ENCODE results near the gene ERN1. TPM values are rescaled to one million over a fixed set of nuclear protein-coding genes. Genes with fewer than 3 reads are reported as not detected.

ERN1 gene
- total RNA-seq, 1 donor from 2014 or later, result 16.7 TPM

GRCh38 chr17:64006361-64007088 is 123.4 kb downstream of the ERN1 start:
- peak overlapping the region; percentile 25 for H3K4me3 Mint-ChIP-seq (ENCODE audit: unreplicated experiment)
- peaks cover 17% of the 10 kb centered on the region for H3K36me3 Mint-ChIP-seq (ENCODE audit: low read depth, unreplicated experiment)
- no peak for TF ChIP-seq CTCF (IDR thresholded peaks at IDR 0.05; ENCODE audit: unreplicated experiment)
- peaks cover 50% of the 10 kb centered on the region for H3K4me1 Mint-ChIP-seq (ENCODE audit: unreplicated experiment)
- DNase-seq (ENCODE audit: low spot score), result peak; percentile 62
- peak overlapping the region; percentile 75 for H3K27ac Mint-ChIP-seq (ENCODE audit: unreplicated experiment)
- H3K27me3 Mint-ChIP-seq (ENCODE audit: unreplicated experiment), result peaks cover 10% of the 10 kb centered on the region
- no peaks in the 10 kb centered on the region for H3K9me3 Mint-ChIP-seq (ENCODE audit: unreplicated experiment)

- no peak for DNase-seq (ENCODE audit: low spot score)
These were observed 124.2 kb downstream of the ERN1 start for GRCh38 chr17:64005734-64006167.

GRCh38 chr17:64004903-64005733 is 124.8 kb downstream of the ERN1 start:
- H3K4me3 Mint-ChIP-seq (ENCODE audit: unreplicated experiment), result peak overlapping the region; percentile 88
- DNase-seq (ENCODE audit: low spot score), result no peak
- H3K27ac Mint-ChIP-seq (ENCODE audit: unreplicated experiment), result peak overlapping the region; percentile 84
- peaks cover 11% of the 10 kb centered on the region for H3K27me3 Mint-ChIP-seq (ENCODE audit: unreplicated experiment)
- H3K9me3 Mint-ChIP-seq (ENCODE audit: unreplicated experiment), result no peaks in the 10 kb centered on the region
- peaks cover 17% of the 10 kb centered on the region for H3K36me3 Mint-ChIP-seq (ENCODE audit: low read depth, unreplicated experiment)
- H3K4me1 Mint-ChIP-seq (ENCODE audit: unreplicated experiment), result peaks cover 50% of the 10 kb centered on the region
- no peak for TF ChIP-seq CTCF (IDR thresholded peaks at IDR 0.05; ENCODE audit: unreplicated experiment)

More at GRCh38 chr17:64005734-64006167, 124.2 kb downstream of the ERN1 start:
- H3K4me3 Mint-ChIP-seq (ENCODE audit: unreplicated experiment), result peak overlapping the region; percentile 88
- peaks cover 10% of the 10 kb centered on the region for H3K27me3 Mint-ChIP-seq (ENCODE audit: unreplicated experiment)
- no peaks in the 10 kb centered on the region for H3K9me3 Mint-ChIP-seq (ENCODE audit: unreplicated experiment)
- H3K27ac Mint-ChIP-seq (ENCODE audit: unreplicated experiment), result peak overlapping the region; percentile 84
- peaks cover 52% of the 10 kb centered on the region for H3K4me1 Mint-ChIP-seq (ENCODE audit: unreplicated experiment)
- peaks cover 17% of the 10 kb centered on the region for H3K36me3 Mint-ChIP-seq (ENCODE audit: low read depth, unreplicated experiment)
- TF ChIP-seq CTCF (IDR thresholded peaks at IDR 0.05; ENCODE audit: unreplicated experiment), result no peak

- H3K4me3 Mint-ChIP-seq (ENCODE audit: unreplicated experiment), result no peak overlapping the region
- H3K9me3 Mint-ChIP-seq (ENCODE audit: unreplicated experiment), result no peaks in the 10 kb centered on the region
- peaks cover 51% of the 10 kb centered on the region for H3K4me1 Mint-ChIP-seq (ENCODE audit: unreplicated experiment)
- no peak for TF ChIP-seq CTCF (IDR thresholded peaks at IDR 0.05; ENCODE audit: unreplicated experiment)
- no peak overlapping the region for H3K27ac Mint-ChIP-seq (ENCODE audit: unreplicated experiment)
- no peak for DNase-seq (ENCODE audit: low spot score)
- peaks cover 19% of the 10 kb centered on the region for H3K36me3 Mint-ChIP-seq (ENCODE audit: low read depth, unreplicated experiment)
- H3K27me3 Mint-ChIP-seq (ENCODE audit: unreplicated experiment), result peaks cover 16% of the 10 kb centered on the region
These were observed 125.7 kb downstream of the ERN1 start for GRCh38 chr17:64004218-64004770.

All from endothelial cell (in vitro differentiated cells).